ENCODE results near the gene SYDE2. TPM values are rescaled to one million over a fixed set of nuclear protein-coding genes. Genes with fewer than 3 reads are reported as not detected.

SYDE2 gene
- total and polyA plus RNA-seq, 2 experiments from 2014 or later = 5.8 to 20.1 TPM

- Histone ChIP-seq H3K4me2 (peak overlapping the region; percentile 93), H3K9me2 (ENCODE audit: insufficient read depth) (no peaks in the 10 kb centered on the region), H3K79me2 (replicated peaks; ENCODE audit: insufficient read depth) (peaks cover 23% of the 10 kb centered on the region), H3K27ac (ENCODE audit: low read depth) (no peak overlapping the region), H3K4me1 (ENCODE audit: insufficient read depth) (peaks cover 34% of the 10 kb centered on the region), H2AFZ (no peak overlapping the region), H3F3A (replicated peaks; ENCODE audit: low read depth) (peaks cover 2% of the 10 kb centered on the region; the same call in 1 of the 2 replicates), H3K27me3 (ENCODE audit: insufficient read depth) (peaks cover 9% of the 10 kb centered on the region; the same call in 1 of the 2 replicates), H4K20me1 (replicated peaks; ENCODE audit: insufficient read depth) (peaks cover 8% of the 10 kb centered on the region; the same call in 1 of the 2 replicates), H3K4me3 (peak overlapping the region; percentile 87; the same call in 1 of the 2 replicates), H3K36me3 (ENCODE audit: insufficient read depth) (no peaks in the 10 kb centered on the region)
- Mint-ChIP-seq H3K9me3 (no peaks in the 10 kb centered on the region), H3K36me3 (ENCODE audit: low read depth) (peaks cover 2% of the 10 kb centered on the region), H3K4me1 (peaks cover 47% of the 10 kb centered on the region), H3K27ac (no peak overlapping the region), H3K27me3 (ENCODE audit: insufficient read depth, low read depth, poor library complexity) (peaks cover 10% of the 10 kb centered on the region), H3K4me3 (peak overlapping the region; percentile 98; the same call in 1 of the 3 replicates)
- TF ChIP-seq, protein P1, sequence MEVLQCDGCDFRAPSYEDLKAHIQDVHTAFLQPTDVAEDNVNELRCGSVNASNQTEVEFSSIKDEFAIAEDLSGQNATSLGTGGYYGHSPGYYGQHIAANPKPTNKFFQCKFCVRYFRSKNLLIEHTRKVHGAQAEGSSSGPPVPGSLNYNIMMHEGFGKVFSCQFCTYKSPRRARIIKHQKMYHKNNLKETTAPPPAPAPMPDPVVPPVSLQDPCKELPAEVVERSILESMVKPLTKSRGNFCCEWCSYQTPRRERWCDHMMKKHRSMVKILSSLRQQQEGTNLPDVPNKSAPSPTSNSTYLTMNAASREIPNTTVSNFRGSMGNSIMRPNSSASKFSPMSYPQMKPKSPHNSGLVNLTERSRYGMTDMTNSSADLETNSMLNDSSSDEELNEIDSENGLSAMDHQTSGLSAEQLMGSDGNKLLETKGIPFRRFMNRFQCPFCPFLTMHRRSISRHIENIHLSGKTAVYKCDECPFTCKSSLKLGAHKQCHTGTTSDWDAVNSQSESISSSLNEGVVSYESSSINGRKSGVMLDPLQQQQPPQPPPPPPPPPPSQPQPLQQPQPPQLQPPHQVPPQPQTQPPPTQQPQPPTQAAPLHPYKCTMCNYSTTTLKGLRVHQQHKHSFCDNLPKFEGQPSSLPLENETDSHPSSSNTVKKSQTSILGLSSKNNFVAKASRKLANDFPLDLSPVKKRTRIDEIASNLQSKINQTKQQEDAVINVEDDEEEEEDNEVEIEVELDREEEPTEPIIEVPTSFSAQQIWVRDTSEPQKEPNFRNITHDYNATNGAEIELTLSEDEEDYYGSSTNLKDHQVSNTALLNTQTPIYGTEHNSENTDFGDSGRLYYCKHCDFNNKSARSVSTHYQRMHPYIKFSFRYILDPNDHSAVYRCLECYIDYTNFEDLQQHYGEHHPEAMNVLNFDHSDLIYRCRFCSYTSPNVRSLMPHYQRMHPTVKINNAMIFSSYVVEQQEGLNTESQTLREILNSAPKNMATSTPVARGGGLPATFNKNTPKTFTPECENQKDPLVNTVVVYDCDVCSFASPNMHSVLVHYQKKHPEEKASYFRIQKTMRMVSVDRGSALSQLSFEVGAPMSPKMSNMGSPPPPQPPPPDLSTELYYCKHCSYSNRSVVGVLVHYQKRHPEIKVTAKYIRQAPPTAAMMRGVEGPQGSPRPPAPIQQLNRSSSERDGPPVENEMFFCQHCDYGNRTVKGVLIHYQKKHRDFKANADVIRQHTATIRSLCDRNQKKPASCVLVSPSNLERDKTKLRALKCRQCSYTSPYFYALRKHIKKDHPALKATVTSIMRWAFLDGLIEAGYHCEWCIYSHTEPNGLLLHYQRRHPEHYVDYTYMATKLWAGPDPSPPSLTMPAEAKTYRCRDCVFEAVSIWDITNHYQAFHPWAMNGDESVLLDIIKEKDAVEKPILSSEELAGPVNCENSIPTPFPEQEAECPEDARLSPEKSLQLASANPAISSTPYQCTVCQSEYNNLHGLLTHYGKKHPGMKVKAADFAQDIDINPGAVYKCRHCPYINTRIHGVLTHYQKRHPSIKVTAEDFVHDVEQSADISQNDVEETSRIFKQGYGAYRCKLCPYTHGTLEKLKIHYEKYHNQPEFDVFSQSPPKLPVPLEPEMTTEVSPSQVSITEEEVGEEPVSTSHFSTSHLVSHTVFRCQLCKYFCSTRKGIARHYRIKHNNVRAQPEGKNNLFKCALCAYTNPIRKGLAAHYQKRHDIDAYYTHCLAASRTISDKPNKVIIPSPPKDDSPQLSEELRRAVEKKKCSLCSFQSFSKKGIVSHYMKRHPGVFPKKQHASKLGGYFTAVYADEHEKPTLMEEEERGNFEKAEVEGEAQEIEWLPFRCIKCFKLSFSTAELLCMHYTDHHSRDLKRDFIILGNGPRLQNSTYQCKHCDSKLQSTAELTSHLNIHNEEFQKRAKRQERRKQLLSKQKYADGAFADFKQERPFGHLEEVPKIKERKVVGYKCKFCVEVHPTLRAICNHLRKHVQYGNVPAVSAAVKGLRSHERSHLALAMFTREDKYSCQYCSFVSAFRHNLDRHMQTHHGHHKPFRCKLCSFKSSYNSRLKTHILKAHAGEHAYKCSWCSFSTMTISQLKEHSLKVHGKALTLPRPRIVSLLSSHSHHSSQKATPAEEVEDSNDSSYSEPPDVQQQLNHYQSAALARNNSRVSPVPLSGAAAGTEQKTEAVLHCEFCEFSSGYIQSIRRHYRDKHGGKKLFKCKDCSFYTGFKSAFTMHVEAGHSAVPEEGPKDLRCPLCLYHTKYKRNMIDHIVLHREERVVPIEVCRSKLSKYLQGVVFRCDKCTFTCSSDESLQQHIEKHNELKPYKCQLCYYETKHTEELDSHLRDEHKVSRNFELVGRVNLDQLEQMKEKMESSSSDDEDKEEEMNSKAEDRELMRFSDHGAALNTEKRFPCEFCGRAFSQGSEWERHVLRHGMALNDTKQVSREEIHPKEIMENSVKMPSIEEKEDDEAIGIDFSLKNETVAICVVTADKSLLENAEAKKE (CRISPR knock-in tag; IDR thresholded peaks at IDR 0.05) = no peak
- ATAC-seq = no peak
- no peak for DNase-seq (ENCODE audit: low spot score)
Measured at GRCh38 chr1:85202864-85203255, 2.0 kb upstream of the SYDE2 start.

- peak overlapping the region; percentile 87 for H3K4me3 ChIP-seq
- no peaks in the 10 kb centered on the region for H3K9me2 ChIP-seq (ENCODE audit: insufficient read depth)
- peaks cover 5% of the 10 kb centered on the region for H3K36me3 Mint-ChIP-seq (ENCODE audit: low read depth)
- peak overlapping the region; percentile 93 for H3K4me2 ChIP-seq
- no peaks in the 10 kb centered on the region for H3K36me3 ChIP-seq (ENCODE audit: insufficient read depth)
- H3K4me3 Mint-ChIP-seq = peak overlapping the region; percentile 98
- H3K27me3 Mint-ChIP-seq (ENCODE audit: insufficient read depth, low read depth, poor library complexity) = peaks cover 10% of the 10 kb centered on the region
- H3K27ac ChIP-seq (ENCODE audit: low read depth) = peak overlapping the region; percentile 95
- peaks cover 36% of the 10 kb centered on the region for H3K4me1 ChIP-seq (ENCODE audit: insufficient read depth)
- ATAC-seq (no peak), DNase-seq (ENCODE audit: low spot score) (peak; percentile 20)
- peaks cover 24% of the 10 kb centered on the region for H3K79me2 ChIP-seq (replicated peaks; ENCODE audit: insufficient read depth)
- peaks cover 45% of the 10 kb centered on the region for H3K4me1 Mint-ChIP-seq
- H4K20me1 ChIP-seq (replicated peaks; ENCODE audit: insufficient read depth) = peaks cover 8% of the 10 kb centered on the region; the same call in 1 of the 2 replicates
- H3K27me3 ChIP-seq (ENCODE audit: insufficient read depth) = peaks cover 9% of the 10 kb centered on the region; the same call in 1 of the 2 replicates
- H3K9me3 Mint-ChIP-seq = no peaks in the 10 kb centered on the region
- H3K27ac Mint-ChIP-seq = peak overlapping the region; percentile 99
- H3F3A ChIP-seq (replicated peaks; ENCODE audit: low read depth) = peaks cover 2% of the 10 kb centered on the region; the same call in 1 of the 2 replicates
- H2AFZ ChIP-seq = peak overlapping the region; percentile 18; the same call in 1 of the 2 replicates
- no peak for TF ChIP-seq ZNF331 (CRISPR knock-in tag; IDR thresholded peaks at IDR 0.05; ENCODE audit: low read depth)
- TF ChIP-seq, protein P2, sequence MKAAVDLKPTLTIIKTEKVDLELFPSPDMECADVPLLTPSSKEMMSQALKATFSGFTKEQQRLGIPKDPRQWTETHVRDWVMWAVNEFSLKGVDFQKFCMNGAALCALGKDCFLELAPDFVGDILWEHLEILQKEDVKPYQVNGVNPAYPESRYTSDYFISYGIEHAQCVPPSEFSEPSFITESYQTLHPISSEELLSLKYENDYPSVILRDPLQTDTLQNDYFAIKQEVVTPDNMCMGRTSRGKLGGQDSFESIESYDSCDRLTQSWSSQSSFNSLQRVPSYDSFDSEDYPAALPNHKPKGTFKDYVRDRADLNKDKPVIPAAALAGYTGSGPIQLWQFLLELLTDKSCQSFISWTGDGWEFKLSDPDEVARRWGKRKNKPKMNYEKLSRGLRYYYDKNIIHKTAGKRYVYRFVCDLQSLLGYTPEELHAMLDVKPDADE (IDR thresholded peaks at IDR 0.05) = no peak
- TF ChIP-seq, protein P3, sequence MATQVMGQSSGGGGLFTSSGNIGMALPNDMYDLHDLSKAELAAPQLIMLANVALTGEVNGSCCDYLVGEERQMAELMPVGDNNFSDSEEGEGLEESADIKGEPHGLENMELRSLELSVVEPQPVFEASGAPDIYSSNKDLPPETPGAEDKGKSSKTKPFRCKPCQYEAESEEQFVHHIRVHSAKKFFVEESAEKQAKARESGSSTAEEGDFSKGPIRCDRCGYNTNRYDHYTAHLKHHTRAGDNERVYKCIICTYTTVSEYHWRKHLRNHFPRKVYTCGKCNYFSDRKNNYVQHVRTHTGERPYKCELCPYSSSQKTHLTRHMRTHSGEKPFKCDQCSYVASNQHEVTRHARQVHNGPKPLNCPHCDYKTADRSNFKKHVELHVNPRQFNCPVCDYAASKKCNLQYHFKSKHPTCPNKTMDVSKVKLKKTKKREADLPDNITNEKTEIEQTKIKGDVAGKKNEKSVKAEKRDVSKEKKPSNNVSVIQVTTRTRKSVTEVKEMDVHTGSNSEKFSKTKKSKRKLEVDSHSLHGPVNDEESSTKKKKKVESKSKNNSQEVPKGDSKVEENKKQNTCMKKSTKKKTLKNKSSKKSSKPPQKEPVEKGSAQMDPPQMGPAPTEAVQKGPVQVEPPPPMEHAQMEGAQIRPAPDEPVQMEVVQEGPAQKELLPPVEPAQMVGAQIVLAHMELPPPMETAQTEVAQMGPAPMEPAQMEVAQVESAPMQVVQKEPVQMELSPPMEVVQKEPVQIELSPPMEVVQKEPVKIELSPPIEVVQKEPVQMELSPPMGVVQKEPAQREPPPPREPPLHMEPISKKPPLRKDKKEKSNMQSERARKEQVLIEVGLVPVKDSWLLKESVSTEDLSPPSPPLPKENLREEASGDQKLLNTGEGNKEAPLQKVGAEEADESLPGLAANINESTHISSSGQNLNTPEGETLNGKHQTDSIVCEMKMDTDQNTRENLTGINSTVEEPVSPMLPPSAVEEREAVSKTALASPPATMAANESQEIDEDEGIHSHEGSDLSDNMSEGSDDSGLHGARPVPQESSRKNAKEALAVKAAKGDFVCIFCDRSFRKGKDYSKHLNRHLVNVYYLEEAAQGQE (IDR thresholded peaks at IDR 0.05; ENCODE audit: unreplicated experiment) = no peak
- TF ChIP-seq CREB1 (CRISPR knock-in tag; IDR thresholded peaks at IDR 0.05; ENCODE audit: low read depth) = no peak
- TF ChIP-seq JUNB (IDR thresholded peaks at IDR 0.05; ENCODE audit: unreplicated experiment) = no peak
- no peak for TF ChIP-seq STAT1 (IDR thresholded peaks at IDR 0.05; ENCODE audit: unreplicated experiment)
- no peak for TF ChIP-seq NANOG (IDR thresholded peaks at IDR 0.05; ENCODE audit: borderline replicate concordance)
Measured at GRCh38 chr1:85202092-85202863, 1.5 kb upstream of the SYDE2 start.

Measured in GM23338 (cell line).